ENCODE measurements around the gene MFSD6.
A peak's percentile ranks its signal among the peaks of the same experiment; 100 is the strongest.
"Not testable (repeated sequence)": the region's sequence is repeated elsewhere in the genome, so short reads cannot be mapped to it uniquely, and the experiment has no call there.

Gene MFSD6

DNA sequence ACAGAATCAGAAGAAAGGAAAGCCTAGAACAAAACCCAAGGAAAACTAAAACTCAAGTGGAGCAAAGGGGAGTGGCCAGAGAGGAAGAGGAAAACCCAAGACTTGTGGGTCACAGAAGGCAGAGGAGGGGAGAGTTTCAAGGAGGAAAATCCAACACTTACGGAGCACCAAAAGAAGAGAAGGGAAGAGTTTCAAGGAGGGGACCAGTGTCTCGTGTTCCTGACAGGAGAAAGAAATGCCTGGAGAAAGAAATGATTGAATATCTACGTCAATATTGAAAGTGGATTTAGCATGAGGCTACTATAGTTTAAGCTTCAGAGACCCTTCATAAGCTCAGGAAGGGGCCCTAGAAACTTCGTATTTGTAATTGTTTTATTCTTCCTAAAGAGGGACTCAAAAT lies 1.4 kb upstream of the MFSD6 start:
- no peak for DNase-seq

GRCh38 chr2:190407246-190407661 lies 901 bp upstream of the MFSD6 start:
- DNase-seq = no peak

GRCh38 chr2:190408538-190409271 lies 550 bp downstream of the MFSD6 start:
- peak; percentile 29 for DNase-seq

DNA sequence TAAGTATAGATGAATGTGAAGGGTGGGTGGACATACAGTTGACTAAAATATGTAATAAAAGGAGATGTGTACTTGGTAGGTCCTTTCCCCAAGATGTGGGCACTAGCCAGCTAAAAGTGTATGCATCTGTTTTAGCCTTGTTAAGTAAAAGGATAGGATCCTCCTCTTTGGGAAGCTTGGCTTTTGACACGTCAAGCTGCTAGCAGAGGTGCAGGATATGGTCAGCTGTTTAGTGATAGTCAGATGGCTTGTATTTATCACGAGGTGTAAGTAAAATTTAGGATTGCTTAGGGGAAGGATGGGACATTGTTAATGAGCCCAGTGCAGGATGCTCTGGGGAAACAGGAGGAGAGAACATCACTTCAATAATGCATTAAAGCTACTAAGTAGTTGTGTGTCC lies 1.5 kb downstream of the MFSD6 start:
- DNase-seq = no peak

DNA sequence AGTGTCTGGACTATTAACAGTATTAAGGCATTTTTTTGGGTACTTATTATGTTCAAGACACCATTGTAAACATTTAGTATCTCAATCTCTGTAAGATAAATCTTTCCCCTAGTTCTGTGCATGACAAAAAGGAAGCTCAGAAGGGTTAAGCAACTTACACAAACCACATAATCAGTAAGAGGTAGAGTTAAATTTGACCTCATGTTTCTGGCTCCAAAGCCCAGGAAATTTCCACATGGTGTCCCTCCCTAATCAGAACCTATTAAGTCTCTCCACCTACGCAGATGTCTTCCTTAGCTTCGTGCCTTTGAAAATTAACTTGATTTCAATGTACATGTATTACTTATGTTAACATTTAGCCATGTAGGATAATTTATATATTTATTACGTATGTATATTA lies 2.0 kb downstream of the MFSD6 start:
- no peak for DNase-seq

GRCh38 chr2:190412966-190413365 lies 4.8 kb downstream of the MFSD6 start:
- no peak for DNase-seq

GRCh38 chr2:190413421-190413820 lies 5.3 kb downstream of the MFSD6 start:
- DNase-seq = no peak

GRCh38 chr2:190415251-190415650 lies 7.1 kb downstream of the MFSD6 start:
- no peak for DNase-seq

- DNase-seq = no peak
Observed at GRCh38 chr2:190415794-190416775, 7.9 kb downstream of the MFSD6 start.

DNA sequence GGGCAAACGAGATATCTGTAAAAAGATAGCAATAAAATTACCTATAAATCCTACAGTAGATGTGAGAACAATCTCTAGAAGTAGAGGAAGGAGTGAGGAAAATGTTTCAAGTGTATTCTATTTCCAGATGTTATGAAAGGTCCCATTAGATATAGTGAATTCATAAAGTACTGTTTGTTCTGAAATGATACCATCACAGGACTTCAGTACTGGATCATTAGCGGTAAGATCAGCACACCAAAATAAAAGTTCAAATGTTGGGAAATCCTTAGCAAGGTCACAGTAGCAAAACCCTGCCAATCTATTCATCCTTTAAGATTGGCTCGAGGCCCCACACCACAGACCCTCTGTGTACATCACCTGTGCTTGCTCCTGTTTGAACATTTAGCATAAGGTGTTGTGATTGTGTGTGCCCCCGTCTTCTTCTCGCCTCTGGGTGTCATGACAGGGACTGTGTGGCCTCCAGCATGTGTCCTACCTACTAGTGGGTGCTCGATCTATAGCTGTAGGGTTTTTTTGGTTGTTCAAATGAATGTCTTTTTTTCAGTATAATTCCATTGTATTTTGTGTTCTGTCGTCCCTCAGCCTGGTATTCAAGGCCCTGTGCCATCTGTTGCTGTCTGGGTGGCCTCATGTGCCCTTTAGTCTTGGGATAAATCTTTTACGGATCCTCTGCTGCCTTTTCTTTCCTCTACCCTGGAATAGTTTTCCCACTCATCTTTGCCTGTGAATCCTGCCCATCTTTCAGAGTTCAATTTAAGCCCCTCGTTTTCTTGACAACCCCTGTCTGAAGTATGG lies 9.1 kb downstream of the MFSD6 start:
- no peak for DNase-seq

- DNase-seq = no peak
Observed at GRCh38 chr2:190418727-190419126, 10.6 kb downstream of the MFSD6 start.

- no peak for DNase-seq
Observed at GRCh38 chr2:190420801-190421200, 12.6 kb downstream of the MFSD6 start.

DNA sequence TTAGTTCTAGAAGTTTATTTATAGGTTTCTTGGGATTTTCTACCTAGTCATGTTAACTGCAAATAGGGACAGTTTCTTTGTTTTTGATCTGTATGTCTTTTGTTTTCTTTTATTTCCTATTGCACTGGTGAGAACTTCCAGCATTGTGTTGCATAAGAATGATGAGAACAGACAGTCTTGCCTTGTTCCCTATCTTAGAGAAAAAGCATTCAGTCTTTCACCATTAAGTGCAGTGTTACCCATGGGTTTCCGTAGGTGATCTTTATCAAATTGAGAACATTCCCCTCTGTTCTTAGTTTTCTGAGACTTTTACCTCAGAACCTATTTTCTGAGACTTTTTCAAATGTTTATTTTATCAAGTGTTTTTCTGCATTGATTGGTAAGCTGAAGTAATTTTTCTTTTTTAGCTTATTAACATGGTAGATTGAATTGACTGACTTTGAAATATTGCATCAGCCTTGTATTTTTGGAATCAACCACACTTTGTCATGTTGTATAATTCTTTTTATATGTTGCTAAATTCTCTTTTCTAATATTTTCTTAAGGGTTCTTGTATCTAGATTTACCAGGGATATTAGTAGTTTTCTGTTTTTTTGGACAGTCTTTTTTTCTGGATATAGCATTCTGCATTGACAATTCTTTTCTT lies 17.2 kb downstream of the MFSD6 start:
- no peak for DNase-seq

- DNase-seq = no peak
Observed at GRCh38 chr2:190425883-190426658, 17.9 kb downstream of the MFSD6 start.

GRCh38 chr2:190430866-190431265 lies 22.7 kb downstream of the MFSD6 start:
- DNase-seq = not testable (repeated sequence)

DNA sequence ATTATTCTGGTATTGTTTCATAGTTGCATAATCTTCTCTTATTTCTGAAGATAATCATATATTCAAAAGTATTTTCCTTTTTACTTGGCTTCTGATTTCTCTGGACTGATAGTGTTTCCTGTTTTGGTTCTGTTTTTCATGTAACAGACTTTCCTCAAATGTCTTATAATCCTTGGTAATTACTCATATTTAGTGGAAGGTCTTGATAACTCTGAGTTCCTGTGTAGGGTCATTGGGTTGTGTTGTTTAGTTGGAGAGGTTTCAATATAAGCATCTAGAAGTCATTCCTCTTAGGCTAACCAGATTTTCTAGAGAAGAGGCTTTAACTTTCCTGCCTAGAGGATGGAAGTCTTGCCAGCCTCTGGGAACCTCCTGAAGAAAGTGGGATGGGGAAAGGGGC lies 23.8 kb downstream of the MFSD6 start:
- no peak for DNase-seq

- DNase-seq = no peak
Observed at GRCh38 chr2:190432567-190433231, 24.5 kb downstream of the MFSD6 start.

- no peak for DNase-seq
Observed at GRCh38 chr2:190435031-190435670, 27.0 kb downstream of the MFSD6 start.

GRCh38 chr2:190436557-190436956 lies 28.4 kb downstream of the MFSD6 start:
- no peak for DNase-seq

- DNase-seq = no peak
Observed at GRCh38 chr2:190440113-190440512, 32.0 kb downstream of the MFSD6 start.

GRCh38 chr2:190441564-190441963 lies 33.4 kb downstream of the MFSD6 start:
- no peak for DNase-seq

Measured in 8988T (cell line).